ENCODE data around the gene TAF9.
A peak's percentile ranks its signal among the peaks of the same experiment; 100 is the strongest.
"Not testable (repeated sequence)": the region's sequence is repeated elsewhere in the genome, so short reads cannot be mapped to it uniquely, and the experiment has no call there.

The TAF9 gene

GRCh38 chr5:69335341-69335935 lies 33.9 kb downstream of the TAF9 start:
- no peak for DNase-seq (ENCODE audit: low spot score)

GRCh38 chr5:69334793-69335268 lies 34.5 kb downstream of the TAF9 start:
- DNase-seq (ENCODE audit: low spot score), result peak; percentile 89

- DNase-seq (ENCODE audit: low spot score), result not testable (repeated sequence)
These were observed 35.5 kb downstream of the TAF9 start for GRCh38 chr5:69333668-69334315.

- DNase-seq (ENCODE audit: low spot score), result peak; percentile 2
These were observed 37.5 kb downstream of the TAF9 start for GRCh38 chr5:69331528-69332445.

- no peak for DNase-seq (ENCODE audit: low spot score)
These were observed 39.3 kb downstream of the TAF9 start for GRCh38 chr5:69329905-69330489.

- no peak for DNase-seq (ENCODE audit: low spot score)
These were observed 43.0 kb downstream of the TAF9 start for GRCh38 chr5:69326365-69326764.

GRCh38 chr5:69317391-69317790 lies 51.9 kb downstream of the TAF9 start:
- no peak for DNase-seq (ENCODE audit: low spot score)

- DNase-seq (ENCODE audit: low spot score), result no peak
These were observed 53.3 kb downstream of the TAF9 start for GRCh38 chr5:69315972-69316371.
